Body of pancreas (tissue), 4 donors: Measurements from ENCODE around the gene TMEM271. TPM values are rescaled to one million over a fixed set of nuclear protein-coding genes. Genes with fewer than 3 reads are reported as not detected.

Experiments
- ATAC-seq: fragments of 150-250 bp; one replicate; pipeline ENCODE4 v1.9.1; 2016
- DNase-seq, 4 donors: peaks; one replicate each; pipeline ENCODE4 v3.0.0-alpha.2; 2019
- H3K27ac ChIP-seq, 4 donors: fragments of 200-600 bp; sonication (generic); 1 replicate in 3 of 4; 2 replicates in 1 of 4; pipeline versions ENCODE4 v1.5.1 to v1.6.1; 2016 to 2019; ENCODE audit warnings: mild to moderate bottlenecking in 1 of 4, mixed read lengths in 1 of 4, moderate library complexity in 1 of 4
- H3K27me3 ChIP-seq, 2 donors: fragments of 200-600 bp; sonication (generic); one replicate each; pipeline ENCODE4 v1.6.0; 2016; ENCODE audit warnings: mild to moderate bottlenecking in 1 of 2
- H3K36me3 ChIP-seq, 2 donors: fragments of 200-600 bp; sonication (generic); replicated peaks in 1 of 2; 2 replicates each; pipeline ENCODE4 v1.5.1; 2016; ENCODE audit warnings: low read depth in 2 of 2; ENCODE audit not compliant: insufficient read depth in 1 of 2
- H3K4me1 ChIP-seq: fragments of 200-600 bp; sonication (generic); one replicate; pipeline ENCODE4 v1.6.0; 2016
- H3K4me3 ChIP-seq, 2 donors: fragments of 200-600 bp; sonication (generic); 1 replicate in 1 of 2; 2 replicates in 1 of 2; pipeline ENCODE4 v1.5.1; 2016 to 2019
- H3K9me3 ChIP-seq, 3 donors: fragments of 200-600 bp; sonication (generic); 1 replicate in 2 of 3; 2 replicates in 1 of 3; pipeline ENCODE4 v1.5.1; 2016
- CTCF ChIP-seq, 7 experiments: fragments of 450-650 bp in 4 of 7; fragments of 200-600 bp in 3 of 7; sonication (generic) in 3 of 7; IDR thresholded peaks; one replicate each; pipeline ENCODE4 v1.5.1; 2016 to 2019; ENCODE audit warnings: antibody characterized with exemption in 7 of 7
- POLR2A ChIP-seq, 3 donors: fragments of 450-650 bp; IDR thresholded peaks; one replicate each; pipeline ENCODE4 v1.6.1; 2016; ENCODE audit warnings: antibody characterized with exemption in 3 of 3, mild to moderate bottlenecking in 2 of 3
- WGBS, 2 donors: methylation state at CpG; one replicate each; pipeline ENCODE4 v1.1.5; 2017; 5-methylcytosine and 5-hydroxymethylcytosine counted together
- intact Hi-C: fragments of 100-400 bp; cut with DNase I; formaldehyde crosslinking; loops from one replicate; pipeline ENCODE4 v1.15.1; 2023
- total RNA-seq, 2 donors: library from RNA; depleted of rRNA; stranded (reverse); fragments of >200 nt; gene quantifications; one replicate each; pipeline ENCODE4 v1.1.0, GENCODE V29; 2016

Gene TMEM271
- total RNA-seq, 2 donors from 2014 or later, result not detected

- intact Hi-C loops, result no loop called here
- Histone ChIP-seq H3K4me3 (no peak overlapping the region), H3K9me3 (peaks cover 0 to 6% (median 0%) of the 10 kb centered on the region in 3 donors), H3K36me3 (no peaks in the 10 kb centered on the region), H3K4me1 (no peaks in the 10 kb centered on the region), H3K27ac (no peak overlapping the region), H3K27me3 (peaks cover 0 to 6% of the 10 kb centered on the region in 2 donors)
- TF ChIP-seq CTCF (IDR thresholded peaks at IDR 0.05) (no peak), POLR2A (IDR thresholded peaks at IDR 0.05) (no peak)
- DNase-seq, result no peak
- ATAC-seq, result no peak
- 36 to 38% methylated on average over 6 of the region's 6 CpGs for WGBS, 2 donors
Observed at GRCh38 chr4:581181-581580, 5.1 kb upstream of the TMEM271 start.

- ATAC-seq, result no peak
- WGBS, 2 donors, result 26 to 28% methylated on average over 9 to 11 of the region's 11 CpGs
- H3K4me1 ChIP-seq, result peaks cover 3% of the 10 kb centered on the region
- no peak overlapping the region for H3K4me3 ChIP-seq
- intact Hi-C loops, result no loop called here
- no peak overlapping the region for H3K27ac ChIP-seq
- TF ChIP-seq POLR2A (IDR thresholded peaks at IDR 0.05), result no peak
- TF ChIP-seq CTCF (IDR thresholded peaks at IDR 0.05), result no peak
- DNase-seq, result no peak
- no peaks in the 10 kb centered on the region for H3K36me3 ChIP-seq
- peaks cover 0 to 6% (median 0%) of the 10 kb centered on the region in 3 donors for H3K9me3 ChIP-seq
- H3K27me3 ChIP-seq, result peaks cover 0 to 8% of the 10 kb centered on the region in 2 donors
Observed at GRCh38 chr4:579543-580175, 3.6 kb upstream of the TMEM271 start.

- Histone ChIP-seq H3K4me1 (peaks cover 6% of the 10 kb centered on the region), H3K4me3 (no peak overlapping the region), H3K36me3 (no peaks in the 10 kb centered on the region), H3K27ac (no peak overlapping the region), H3K9me3 (peaks cover 0 to 3% (median 0%) of the 10 kb centered on the region in 3 donors), H3K27me3 (peaks cover 0 to 15% of the 10 kb centered on the region in 2 donors)
- DNase-seq (no peak), ATAC-seq (no peak)
- intact Hi-C loops, result no loop called here
- TF ChIP-seq POLR2A (IDR thresholded peaks at IDR 0.05), result no peak
- TF ChIP-seq CTCF (IDR thresholded peaks at IDR 0.05), result no peak
- 14 to 17% methylated on average over 26 to 31 of the region's 32 CpGs for WGBS, 2 donors
Observed at GRCh38 chr4:578451-579443, 2.7 kb upstream of the TMEM271 start.

- Histone ChIP-seq H3K4me1 (peaks cover 6% of the 10 kb centered on the region), H3K9me3 (no peaks in the 10 kb centered on the region), H3K4me3 (no peak overlapping the region), H3K36me3 (no peaks in the 10 kb centered on the region), H3K27me3 (peaks cover 0 to 15% of the 10 kb centered on the region in 2 donors), H3K27ac (no peak overlapping the region)
- no peak for TF ChIP-seq CTCF (IDR thresholded peaks at IDR 0.05)
- TF ChIP-seq POLR2A (IDR thresholded peaks at IDR 0.05), result no peak
- ATAC-seq (no peak), DNase-seq (peak in 1 of 4 donors; percentile 9)
- intact Hi-C loops, result no loop called here
- 2 to 18% methylated on average over 5 to 52 of the region's 52 CpGs for WGBS, 2 donors
Observed at GRCh38 chr4:577499-578450, 1.7 kb upstream of the TMEM271 start.
